ENCODE data around the gene TTYH2.

Gene TTYH2

GRCh38 chr17:74216505-74216904 lies 3.1 kb downstream of the TTYH2 start:
- FAIRE-seq = no peak

GRCh38 chr17:74217037-74217730 lies 3.8 kb downstream of the TTYH2 start:
- no peak for FAIRE-seq

- no peak for FAIRE-seq
Observed at GRCh38 chr17:74217888-74218287, 4.5 kb downstream of the TTYH2 start.

- FAIRE-seq = no peak
Observed at GRCh38 chr17:74218436-74218835, 5.1 kb downstream of the TTYH2 start.

- FAIRE-seq = no peak
Observed at GRCh38 chr17:74219576-74220133, 6.3 kb downstream of the TTYH2 start.

- FAIRE-seq = no peak
Observed at GRCh38 chr17:74220219-74220618, 6.8 kb downstream of the TTYH2 start.

- FAIRE-seq = no peak
Observed at GRCh38 chr17:74220946-74221818, 7.8 kb downstream of the TTYH2 start.

- no peak for FAIRE-seq
Observed at GRCh38 chr17:74222399-74222798, 9.0 kb downstream of the TTYH2 start.

GRCh38 chr17:74223901-74224300 lies 10.5 kb downstream of the TTYH2 start:
- no peak for FAIRE-seq

GRCh38 chr17:74224959-74225725 lies 11.8 kb downstream of the TTYH2 start:
- FAIRE-seq = no peak

GRCh38 chr17:74226252-74226651 lies 12.9 kb downstream of the TTYH2 start:
- FAIRE-seq = no peak

- no peak for FAIRE-seq
Observed at GRCh38 chr17:74227271-74228080, 14.1 kb downstream of the TTYH2 start.

- no peak for FAIRE-seq
Observed at GRCh38 chr17:74228306-74228978, 15.1 kb downstream of the TTYH2 start.

- FAIRE-seq = no peak
Observed at GRCh38 chr17:74230896-74231295, 17.5 kb downstream of the TTYH2 start.

- no peak for FAIRE-seq
Observed at GRCh38 chr17:74231928-74232907, 18.8 kb downstream of the TTYH2 start.

GRCh38 chr17:74233937-74234336 lies 20.6 kb downstream of the TTYH2 start:
- no peak for FAIRE-seq

- no peak for FAIRE-seq
Observed at GRCh38 chr17:74234486-74234885, 21.1 kb downstream of the TTYH2 start.

GRCh38 chr17:74235040-74235581 lies 21.7 kb downstream of the TTYH2 start:
- no peak for FAIRE-seq

- FAIRE-seq = no peak
Observed at GRCh38 chr17:74235911-74236371, 22.6 kb downstream of the TTYH2 start.

- no peak for FAIRE-seq
Observed at GRCh38 chr17:74237321-74237720, 23.9 kb downstream of the TTYH2 start.

Measured in A204.1 (cell line).